GM15510 (cell line): ENCODE data around the gene TXNRD3.

ENCODE experiments used
- POLR2A ChIP-seq: IDR thresholded peaks from 3 replicates; pipeline ENCODE4 v1.6.1; 2011; ENCODE audit warnings: borderline replicate concordance; ENCODE audit not compliant: insufficient read length; ENCODE audit errors: extremely low read depth

The TXNRD3 gene

GRCh38 chr3:126654571-126655383, at the start of gene TXNRD3:
TXNRD3 (minus strand) TSS chr3:126655124.
- no peak for TF ChIP-seq POLR2A

- peak; percentile 14 for TF ChIP-seq POLR2A
These were observed 48.9 kb upstream of the TXNRD3 start, which contains the start of gene CHCHD6 for GRCh38 chr3:126703512-126704493. CHCHD6 (plus strand) TSS chr3:126704240; CDS start chr3:126704313, 73 bp downstream.

GRCh38 chr3:126699011-126699410, 44.1 kb upstream of the TXNRD3 start:
- no peak for TF ChIP-seq POLR2A

- TF ChIP-seq POLR2A: no peak
These were observed 41.9 kb upstream of the TXNRD3 start for GRCh38 chr3:126696701-126697267.

- no peak for TF ChIP-seq POLR2A
These were observed 39.0 kb upstream of the TXNRD3 start for GRCh38 chr3:126693921-126694320.

GRCh38 chr3:126692858-126693257, 37.9 kb upstream of the TXNRD3 start:
- TF ChIP-seq POLR2A: no peak

- no peak for TF ChIP-seq POLR2A
These were observed 36.8 kb upstream of the TXNRD3 start for GRCh38 chr3:126691765-126692164.

- no peak for TF ChIP-seq POLR2A
These were observed 30.6 kb upstream of the TXNRD3 start for GRCh38 chr3:126685493-126685892.

GRCh38 chr3:126685021-126685420, 30.1 kb upstream of the TXNRD3 start:
- no peak for TF ChIP-seq POLR2A

GRCh38 chr3:126684218-126684751, 29.4 kb upstream of the TXNRD3 start:
- TF ChIP-seq POLR2A: no peak

GRCh38 chr3:126683069-126683468, 28.1 kb upstream of the TXNRD3 start:
- no peak for TF ChIP-seq POLR2A

GRCh38 chr3:126682009-126682408, 27.1 kb upstream of the TXNRD3 start:
- no peak for TF ChIP-seq POLR2A

GRCh38 chr3:126680667-126681055, 25.7 kb upstream of the TXNRD3 start:
- no peak for TF ChIP-seq POLR2A

- no peak for TF ChIP-seq POLR2A
These were observed 25.1 kb upstream of the TXNRD3 start for GRCh38 chr3:126679831-126680666.
